Measurements from ENCODE around the gene CASQ1.

CASQ1 gene

GRCh38 chr1:160166166-160166868, 24.1 kb upstream of the CASQ1 start:
- H2AFZ ChIP-seq: no peak overlapping the region
- TF ChIP-seq CTCF (IDR thresholded peaks at IDR 0.05): no peak
- no peaks in the 10 kb centered on the region for H3K36me3 ChIP-seq (ENCODE audit: control insufficient read depth, insufficient read depth, low read length)
- no peak overlapping the region for H3K4me2 ChIP-seq (ENCODE audit: low read length)
- no peaks in the 10 kb centered on the region for H3K9me3 ChIP-seq (ENCODE audit: control insufficient read depth, low read length)
- no peaks in the 10 kb centered on the region for H3K27me3 ChIP-seq (ENCODE audit: control insufficient read depth, insufficient read depth, low read length)
- H3K79me2 ChIP-seq: no peaks in the 10 kb centered on the region
- H3K4me1 ChIP-seq: no peaks in the 10 kb centered on the region
- no peak overlapping the region for H3K9ac ChIP-seq
- H3K4me3 ChIP-seq (ENCODE audit: low read depth, low read length): no peak overlapping the region
- H3K27ac ChIP-seq: no peak overlapping the region

GRCh38 chr1:160167056-160167455, 23.3 kb upstream of the CASQ1 start:
- no peak overlapping the region for H3K4me3 ChIP-seq (ENCODE audit: low read depth, low read length)
- no peak overlapping the region for H3K4me2 ChIP-seq (ENCODE audit: low read length)

GRCh38 chr1:160167580-160167979, 22.8 kb upstream of the CASQ1 start:
- no peaks in the 10 kb centered on the region for H3K79me2 ChIP-seq
- H3K4me3 ChIP-seq (ENCODE audit: low read depth, low read length): no peak overlapping the region
- no peaks in the 10 kb centered on the region for H3K9me3 ChIP-seq (ENCODE audit: control insufficient read depth, low read length)
- no peak overlapping the region for H2AFZ ChIP-seq
- no peak overlapping the region for H3K9ac ChIP-seq
- no peak overlapping the region for H3K27ac ChIP-seq
- H3K4me1 ChIP-seq: no peaks in the 10 kb centered on the region
- H3K4me2 ChIP-seq (ENCODE audit: low read length): no peak overlapping the region
- no peaks in the 10 kb centered on the region for H3K27me3 ChIP-seq (ENCODE audit: control insufficient read depth, insufficient read depth, low read length)
- no peak for TF ChIP-seq CTCF (IDR thresholded peaks at IDR 0.05)
- H3K36me3 ChIP-seq (ENCODE audit: control insufficient read depth, insufficient read depth, low read length): no peaks in the 10 kb centered on the region

More at GRCh38 chr1:160167056-160167455, 23.3 kb upstream of the CASQ1 start:
- Histone ChIP-seq H3K79me2 (no peaks in the 10 kb centered on the region), H3K9me3 (ENCODE audit: control insufficient read depth, low read length) (no peaks in the 10 kb centered on the region), H3K9ac (no peak overlapping the region), H3K27ac (no peak overlapping the region), H3K36me3 (ENCODE audit: control insufficient read depth, insufficient read depth, low read length) (no peaks in the 10 kb centered on the region), H2AFZ (no peak overlapping the region), H3K27me3 (ENCODE audit: control insufficient read depth, insufficient read depth, low read length) (no peaks in the 10 kb centered on the region), H3K4me1 (no peaks in the 10 kb centered on the region)
- no peak for TF ChIP-seq CTCF (IDR thresholded peaks at IDR 0.05)

- H3K4me1 ChIP-seq: no peaks in the 10 kb centered on the region
- H3K9me3 ChIP-seq (ENCODE audit: control insufficient read depth, low read length): no peaks in the 10 kb centered on the region
- H3K9ac ChIP-seq: no peak overlapping the region
- H2AFZ ChIP-seq: no peak overlapping the region
- no peaks in the 10 kb centered on the region for H3K36me3 ChIP-seq (ENCODE audit: control insufficient read depth, insufficient read depth, low read length)
- no peak overlapping the region for H3K4me2 ChIP-seq (ENCODE audit: low read length)
- H3K4me3 ChIP-seq (ENCODE audit: low read depth, low read length): no peak overlapping the region
- TF ChIP-seq CTCF (IDR thresholded peaks at IDR 0.05): no peak
- H3K27ac ChIP-seq: no peak overlapping the region
- H3K27me3 ChIP-seq (ENCODE audit: control insufficient read depth, insufficient read depth, low read length): no peaks in the 10 kb centered on the region
- no peaks in the 10 kb centered on the region for H3K79me2 ChIP-seq
Measured at GRCh38 chr1:160168016-160168415, 22.4 kb upstream of the CASQ1 start.
